Fibroblast of the aortic adventitia (primary cell): Measurements from ENCODE around the gene ING4. TPM values are rescaled to one million over a fixed set of nuclear protein-coding genes. Genes with fewer than 3 reads are reported as not detected.

ENCODE experiments used
- DNase-seq: peaks from one replicate; pipeline ENCODE4 v3.0.0-alpha.2; 2010; ENCODE audit warnings: low read depth
- H3K4me3 ChIP-seq: 2 replicates; pipeline ENCODE4 v1.5.1; 2011; ENCODE audit warnings: low read depth, mild to moderate bottlenecking, control low read depth, low read length, moderate library complexity
- CTCF ChIP-seq: IDR thresholded peaks from 2 replicates; pipeline ENCODE4 v1.5.1; 2011; ENCODE audit warnings: mild to moderate bottlenecking, low read length, control low read depth, inconsistent platforms; ENCODE audit not compliant: insufficient read depth
- total RNA-seq: library from RNA; depleted of rRNA; stranded (reverse); fragments of >200 nt; gene quantifications from 2 replicates; pipeline ENCODE4 v1.2.3, GENCODE V29; 2012; ENCODE audit warnings: low replicate concordance

ING4 gene
- total RNA-seq, 1 donor, result 34.1 TPM

DNA sequence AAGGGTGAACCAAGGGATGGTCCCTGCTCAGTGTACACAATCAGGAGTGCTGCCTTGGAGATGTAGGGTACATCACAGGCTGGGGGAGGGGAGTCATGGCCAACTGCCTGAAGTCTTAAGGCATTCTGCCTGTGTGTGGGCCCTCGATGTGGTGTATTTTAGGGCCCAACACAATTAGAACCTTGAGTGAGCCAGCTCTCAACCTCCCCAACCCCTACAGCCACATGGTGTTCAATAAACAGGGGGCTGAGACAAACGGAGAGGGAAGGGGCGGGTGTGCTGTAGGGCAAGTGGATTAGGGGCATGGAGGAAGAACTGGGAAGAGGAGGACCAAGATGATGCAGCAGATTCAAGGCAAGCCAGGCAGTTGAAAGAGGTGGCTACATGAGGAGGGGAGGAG is 47.1 kb downstream of the ING4 start:
- TF ChIP-seq CTCF, result no peak
- H3K4me3 ChIP-seq, result no peak overlapping the region
- no peak for DNase-seq

DNA sequence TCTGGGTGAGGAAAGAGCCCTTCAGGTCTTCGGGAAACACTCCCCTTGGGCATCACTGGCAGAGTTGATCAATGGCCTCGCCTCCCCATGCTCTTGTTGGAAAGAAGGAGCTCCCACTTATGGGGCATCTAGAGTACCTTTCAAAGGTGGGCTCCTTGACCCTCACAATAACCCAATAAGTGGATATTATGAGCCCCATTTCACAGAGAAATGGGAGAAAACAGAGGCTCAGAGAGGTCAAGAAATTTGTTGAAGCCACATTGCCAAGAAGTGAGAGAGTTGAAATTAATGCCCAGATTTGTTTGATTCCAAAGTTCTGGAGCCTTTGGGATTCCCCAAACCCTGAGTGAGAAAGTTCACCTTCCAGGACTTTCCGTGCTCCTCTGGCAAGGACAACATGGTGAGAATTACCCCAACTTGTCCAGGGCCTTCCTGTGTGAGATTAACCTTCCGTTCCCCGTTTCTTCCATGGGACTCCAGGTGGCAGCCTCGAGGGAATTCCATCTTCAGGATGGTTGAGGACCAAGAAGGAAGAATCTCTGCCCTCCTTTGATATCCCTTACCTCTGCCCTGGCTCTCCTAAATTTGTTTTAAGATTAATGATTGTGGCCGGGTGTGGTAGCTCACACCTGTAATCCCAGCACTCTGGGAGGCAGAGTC is 48.3 kb downstream of the ING4 start:
- TF ChIP-seq CTCF, result no peak
- no peak for DNase-seq

GRCh38 chr12:6613776-6614512 is 49.0 kb downstream of the ING4 start:
- H3K4me3 ChIP-seq, result no peak overlapping the region
- peak; percentile 99 for DNase-seq
- TF ChIP-seq CTCF, result peak; percentile 12

More for the DNA sequence above, 48.3 kb downstream of the ING4 start:
- H3K4me3 ChIP-seq, result no peak overlapping the region

GRCh38 chr12:6613015-6613775 is 49.7 kb downstream of the ING4 start:
- peak; percentile 75 for DNase-seq
- H3K4me3 ChIP-seq, result peak overlapping the region; percentile 13
- peak; percentile 12 for TF ChIP-seq CTCF

DNA sequence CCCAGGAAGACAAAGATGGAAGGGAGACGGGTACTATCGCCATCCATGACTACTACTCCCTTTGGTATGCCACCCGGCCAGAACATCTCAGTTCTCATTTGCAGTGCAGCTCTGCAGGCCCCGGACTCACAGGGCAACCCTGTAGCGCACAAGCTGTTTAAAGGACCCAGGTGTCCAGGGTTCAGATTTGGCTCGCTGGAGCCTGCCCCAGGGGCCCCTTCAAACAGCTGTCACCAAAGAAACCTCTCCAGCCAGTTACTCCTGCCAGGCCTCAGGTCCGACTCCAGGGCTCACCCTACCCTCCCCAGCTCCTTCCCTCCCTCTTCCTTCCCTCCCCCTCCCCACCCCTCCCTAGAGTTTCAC is 50.3 kb downstream of the ING4 start:
- no peak overlapping the region for H3K4me3 ChIP-seq
- no peak for DNase-seq
- TF ChIP-seq CTCF, result no peak

DNA sequence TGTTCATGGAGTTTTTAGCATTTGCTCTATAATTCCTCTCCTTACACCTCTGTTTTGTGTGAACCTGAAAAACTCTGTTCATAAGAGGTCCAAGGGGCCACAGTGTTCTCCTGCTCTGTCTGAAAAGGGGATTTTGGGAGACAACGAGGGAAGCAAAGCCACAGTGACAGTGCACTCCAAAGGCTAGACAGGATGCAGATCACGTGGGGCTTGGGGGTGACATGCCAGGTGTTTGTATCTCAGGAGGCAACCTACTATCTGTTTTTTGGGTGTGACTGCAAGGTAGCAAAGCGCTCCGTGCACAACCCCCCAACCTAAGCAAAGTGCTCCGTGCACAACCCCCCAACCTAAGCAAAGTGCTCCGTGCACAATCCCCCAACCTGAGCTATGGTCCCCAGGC is 50.7 kb downstream of the ING4 start:
- no peak overlapping the region for H3K4me3 ChIP-seq
- TF ChIP-seq CTCF, result no peak
- no peak for DNase-seq
